Ishikawa (cell line): Measurements from ENCODE around the gene NUP214.

Experiments used
- CEBPB ChIP-seq: IDR thresholded peaks from 2 replicates; pipeline ENCODE4 v1.6.1; 2012
- CREB1 ChIP-seq: IDR thresholded peaks from 2 replicates; pipeline ENCODE4 v1.6.1; 2012; ENCODE audit warnings: low read depth
- EGR1 ChIP-seq: IDR thresholded peaks from 2 replicates; pipeline ENCODE4 v1.6.1; 2012
- FOXM1 ChIP-seq: IDR thresholded peaks from 2 replicates; pipeline ENCODE4 v1.6.1; 2012; ENCODE audit warnings: low read depth, borderline replicate concordance
- MAX ChIP-seq: IDR thresholded peaks from 2 replicates; pipeline ENCODE4 v1.6.1; 2012
- NFIC ChIP-seq: IDR thresholded peaks from 2 replicates; pipeline ENCODE4 v1.6.1; 2012
- RAD21 ChIP-seq: IDR thresholded peaks from 2 replicates; pipeline ENCODE4 v1.6.1; 2012; ENCODE audit warnings: low read depth
- REST ChIP-seq: IDR thresholded peaks from 2 replicates; pipeline ENCODE4 v1.6.1; 2012; ENCODE audit warnings: low read depth, mild to moderate bottlenecking
- TAF1 ChIP-seq: IDR thresholded peaks from 2 replicates; pipeline ENCODE4 v1.6.1; 2012; ENCODE audit warnings: low read depth, mild to moderate bottlenecking
- TCF12 ChIP-seq: IDR thresholded peaks from 2 replicates; pipeline ENCODE4 v1.6.1; 2012; ENCODE audit warnings: low read depth
- USF1 ChIP-seq: IDR thresholded peaks from 2 replicates; pipeline ENCODE4 v1.6.1; 2012
- YY1 ChIP-seq: IDR thresholded peaks from 2 replicates; pipeline ENCODE4 v1.6.1; 2012; ENCODE audit warnings: low read depth
- ZBTB7A ChIP-seq: IDR thresholded peaks from 2 replicates; pipeline ENCODE4 v1.6.1; 2012; ENCODE audit warnings: low read depth

GRCh38 chr9:131087354-131087893 lies 38.0 kb upstream of the NUP214 start:
- TF ChIP-seq CREB1 = no peak
- TF ChIP-seq TAF1 = no peak
- TF ChIP-seq FOXM1 = no peak
- no peak for TF ChIP-seq REST
- peak; percentile 37; the same call in 1 of the 2 replicates for TF ChIP-seq MAX
- no peak for TF ChIP-seq USF1
- no peak for TF ChIP-seq RAD21
- no peak for TF ChIP-seq TCF12
- no peak for TF ChIP-seq YY1
- TF ChIP-seq CEBPB = no peak
- no peak for TF ChIP-seq ZBTB7A
- no peak for TF ChIP-seq EGR1
- peak; percentile 32; the same call in 1 of the 2 replicates for TF ChIP-seq NFIC
